Stimulated activated naive CD8-positive, alpha-beta T cell treated with anti-CD3 and anti-CD28 coated beads, Interleukin-15, Interleukin-2, amounts not matched to agents 100 ng/mL and 50 ng/mL, for 24 hours (primary cell): ENCODE measurements around the gene SS18L1.

Experiments used
- H3K27ac Mint-ChIP-seq: one replicate; pipeline ENCODE4 v1.8.0; 2021; ENCODE audit warnings: mild to moderate bottlenecking, mixed read lengths
- H3K27me3 Mint-ChIP-seq: one replicate; pipeline ENCODE4 v1.8.0; 2021; ENCODE audit warnings: mixed read lengths
- H3K36me3 Mint-ChIP-seq: one replicate; pipeline ENCODE4 v1.8.0; 2021; ENCODE audit warnings: low read depth, mixed read lengths
- H3K4me1 Mint-ChIP-seq: one replicate; pipeline ENCODE4 v1.8.0; 2021; ENCODE audit warnings: low read depth, mixed read lengths
- H3K4me3 Mint-ChIP-seq: one replicate; pipeline ENCODE4 v1.8.0; 2021; ENCODE audit warnings: mild to moderate bottlenecking, mixed read lengths
- H3K9me3 Mint-ChIP-seq: one replicate; pipeline ENCODE4 v1.8.0; 2021; ENCODE audit warnings: mixed read lengths

The SS18L1 gene

GRCh38 chr20:62117362-62117646 lies 26.3 kb upstream of the SS18L1 start:
- Mint-ChIP-seq H3K9me3 (peaks cover 8% of the 10 kb centered on the region), H3K4me3 (no peak overlapping the region), H3K27me3 (no peaks in the 10 kb centered on the region), H3K27ac (no peak overlapping the region), H3K4me1 (peaks cover 29% of the 10 kb centered on the region), H3K36me3 (peaks cover 10% of the 10 kb centered on the region)

DNA sequence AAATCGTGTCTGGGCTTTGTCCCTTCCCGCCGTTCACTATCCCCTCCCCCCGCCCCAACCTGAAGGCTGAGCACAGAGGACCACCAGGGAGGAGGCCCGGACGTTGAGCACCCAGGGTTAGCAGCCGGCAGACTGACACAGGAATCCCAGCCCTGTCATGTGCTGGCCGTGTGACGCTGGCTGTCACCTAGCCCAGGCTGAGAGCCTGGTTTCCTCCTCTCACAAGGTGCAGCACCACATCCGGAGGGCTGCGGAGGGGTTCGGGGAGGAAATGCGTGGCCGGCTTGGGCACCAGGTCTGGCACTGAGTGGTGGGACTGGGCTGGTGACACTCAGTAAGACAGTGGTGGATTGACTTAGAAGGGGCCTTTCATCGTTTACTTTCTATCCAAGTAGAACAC lies 25.9 kb upstream of the SS18L1 start:
- peaks cover 8% of the 10 kb centered on the region for H3K9me3 Mint-ChIP-seq
- no peaks in the 10 kb centered on the region for H3K27me3 Mint-ChIP-seq
- H3K4me3 Mint-ChIP-seq, result no peak overlapping the region
- H3K4me1 Mint-ChIP-seq, result peaks cover 29% of the 10 kb centered on the region
- H3K36me3 Mint-ChIP-seq, result peaks cover 7% of the 10 kb centered on the region
- no peak overlapping the region for H3K27ac Mint-ChIP-seq

DNA sequence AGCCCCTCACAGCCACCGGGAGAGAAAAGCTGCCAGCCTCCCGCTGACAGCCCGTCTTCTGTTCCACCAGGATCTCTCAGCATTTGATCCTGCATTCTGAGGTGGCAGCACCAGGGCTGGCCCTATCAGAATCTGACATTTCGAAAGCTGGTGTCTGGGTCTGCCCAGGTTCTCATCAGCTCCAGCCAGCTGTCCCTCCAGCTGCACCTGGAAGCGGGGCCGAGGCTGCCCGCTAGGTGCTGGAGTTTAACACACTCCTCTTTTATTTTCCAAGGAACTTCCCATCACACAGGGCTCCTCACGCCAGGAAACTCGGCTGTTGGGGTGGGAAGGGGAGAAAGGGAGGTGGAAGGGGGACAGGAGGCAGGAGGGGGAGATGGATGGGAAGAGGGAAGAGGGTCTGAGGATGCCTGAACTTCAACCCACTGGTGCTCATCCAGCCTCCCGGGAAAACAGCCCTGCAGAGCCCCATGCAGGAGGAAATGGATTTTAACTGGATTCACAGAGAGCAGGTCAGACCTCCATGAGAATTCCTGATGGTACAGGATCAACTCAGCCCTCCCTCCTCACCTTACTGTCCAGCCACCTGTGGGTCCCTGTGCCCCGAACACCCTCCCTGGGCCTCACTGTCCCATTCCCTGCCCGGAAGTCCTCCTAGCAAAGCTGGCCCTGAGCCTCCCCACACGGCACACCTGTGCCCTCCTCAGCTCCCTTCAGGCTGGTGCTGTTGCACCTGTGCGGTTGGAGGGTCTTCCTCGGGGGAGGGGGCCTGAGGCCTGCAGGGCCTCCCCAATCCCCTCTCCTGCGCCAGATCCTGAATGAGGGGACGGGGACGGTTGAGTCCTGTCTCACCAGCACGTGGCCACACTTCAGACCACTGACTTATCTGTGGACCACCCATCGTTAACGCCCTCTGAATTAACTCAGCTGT lies 25.2 kb upstream of the SS18L1 start:
- H3K27ac Mint-ChIP-seq, result no peak overlapping the region
- peaks cover 3% of the 10 kb centered on the region for H3K36me3 Mint-ChIP-seq
- peaks cover under 1% of the 10 kb centered on the region for H3K9me3 Mint-ChIP-seq

DNA sequence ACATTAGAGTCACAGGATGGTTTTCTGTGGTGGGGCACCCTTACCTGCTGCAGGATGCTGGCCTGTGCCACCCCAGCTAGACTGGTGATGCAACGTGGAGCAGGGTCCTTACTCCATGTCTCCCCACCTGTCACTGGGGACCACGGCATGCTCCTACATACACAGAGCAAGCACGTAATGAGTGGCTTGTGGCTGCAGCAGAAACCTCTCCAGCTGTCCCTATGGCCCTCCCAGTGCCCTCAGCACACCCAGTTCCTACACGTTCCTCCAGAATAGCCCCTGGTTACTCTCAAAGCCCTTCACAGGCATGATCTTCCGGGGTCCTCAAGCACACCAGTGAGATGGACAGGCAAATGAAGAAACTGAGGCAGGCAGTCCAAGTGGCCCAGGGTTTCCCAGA lies 24.5 kb upstream of the SS18L1 start:
- no peaks in the 10 kb centered on the region for H3K27me3 Mint-ChIP-seq
- H3K36me3 Mint-ChIP-seq, result peaks cover 4% of the 10 kb centered on the region
- H3K27ac Mint-ChIP-seq, result no peak overlapping the region
- no peak overlapping the region for H3K4me3 Mint-ChIP-seq
- H3K9me3 Mint-ChIP-seq, result no peaks in the 10 kb centered on the region
- peaks cover 38% of the 10 kb centered on the region for H3K4me1 Mint-ChIP-seq

More for the DNA sequence above, 25.2 kb upstream of the SS18L1 start:
- Mint-ChIP-seq H3K27me3 (no peaks in the 10 kb centered on the region), H3K4me3 (no peak overlapping the region), H3K4me1 (peaks cover 31% of the 10 kb centered on the region)

- Mint-ChIP-seq H3K27me3 (no peaks in the 10 kb centered on the region), H3K4me1 (peaks cover 43% of the 10 kb centered on the region), H3K4me3 (no peak overlapping the region), H3K9me3 (no peaks in the 10 kb centered on the region), H3K27ac (no peak overlapping the region), H3K36me3 (peaks cover 11% of the 10 kb centered on the region)
Observed at GRCh38 chr20:62119591-62120364, 23.8 kb upstream of the SS18L1 start.

DNA sequence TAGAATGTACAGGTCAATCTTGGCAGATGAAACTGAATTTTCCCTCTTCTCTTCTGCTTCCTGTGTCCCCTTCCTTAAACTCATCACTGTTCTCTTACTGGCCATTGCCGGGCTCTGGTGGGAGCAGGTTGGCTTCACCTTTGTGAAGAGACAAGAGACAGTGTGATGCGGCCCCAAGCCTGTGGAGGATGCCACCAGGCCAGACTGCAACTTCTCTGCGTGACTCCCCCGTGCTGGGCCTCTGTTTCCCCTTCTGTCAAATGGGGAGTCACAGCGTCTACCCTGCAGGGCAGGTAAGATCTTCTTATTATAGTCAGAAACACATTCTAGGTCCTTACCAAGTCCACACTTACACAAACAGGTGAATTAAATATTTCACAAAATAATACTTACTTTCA lies 23.2 kb upstream of the SS18L1 start:
- Mint-ChIP-seq H3K9me3 (no peaks in the 10 kb centered on the region), H3K36me3 (peaks cover 16% of the 10 kb centered on the region), H3K27me3 (no peaks in the 10 kb centered on the region), H3K27ac (peak overlapping the region; percentile 12), H3K4me3 (peak overlapping the region; percentile 2), H3K4me1 (peaks cover 46% of the 10 kb centered on the region)

- Mint-ChIP-seq H3K4me3 (peak overlapping the region; percentile 86), H3K27ac (peak overlapping the region; percentile 92), H3K4me1 (peaks cover 46% of the 10 kb centered on the region), H3K9me3 (no peaks in the 10 kb centered on the region), H3K27me3 (no peaks in the 10 kb centered on the region), H3K36me3 (peaks cover 19% of the 10 kb centered on the region)
Observed at GRCh38 chr20:62120990-62121775, 22.4 kb upstream of the SS18L1 start.

- Mint-ChIP-seq H3K27me3 (no peaks in the 10 kb centered on the region), H3K27ac (peak within 1 kb of the TSS; percentile 92), H3K36me3 (peaks cover 20% of the 10 kb centered on the region), H3K4me3 (peak within 1 kb of the TSS; percentile 86), H3K4me1 (peaks cover 44% of the 10 kb centered on the region), H3K9me3 (no peaks in the 10 kb centered on the region)
Observed at GRCh38 chr20:62121776-62122653, 21.6 kb upstream of the SS18L1 start, which contains the start of gene LSM14B. Gene LSM14B (plus strand): TSS chr20:62122475. CDS start chr20:62122667, 192 bp downstream.

DNA sequence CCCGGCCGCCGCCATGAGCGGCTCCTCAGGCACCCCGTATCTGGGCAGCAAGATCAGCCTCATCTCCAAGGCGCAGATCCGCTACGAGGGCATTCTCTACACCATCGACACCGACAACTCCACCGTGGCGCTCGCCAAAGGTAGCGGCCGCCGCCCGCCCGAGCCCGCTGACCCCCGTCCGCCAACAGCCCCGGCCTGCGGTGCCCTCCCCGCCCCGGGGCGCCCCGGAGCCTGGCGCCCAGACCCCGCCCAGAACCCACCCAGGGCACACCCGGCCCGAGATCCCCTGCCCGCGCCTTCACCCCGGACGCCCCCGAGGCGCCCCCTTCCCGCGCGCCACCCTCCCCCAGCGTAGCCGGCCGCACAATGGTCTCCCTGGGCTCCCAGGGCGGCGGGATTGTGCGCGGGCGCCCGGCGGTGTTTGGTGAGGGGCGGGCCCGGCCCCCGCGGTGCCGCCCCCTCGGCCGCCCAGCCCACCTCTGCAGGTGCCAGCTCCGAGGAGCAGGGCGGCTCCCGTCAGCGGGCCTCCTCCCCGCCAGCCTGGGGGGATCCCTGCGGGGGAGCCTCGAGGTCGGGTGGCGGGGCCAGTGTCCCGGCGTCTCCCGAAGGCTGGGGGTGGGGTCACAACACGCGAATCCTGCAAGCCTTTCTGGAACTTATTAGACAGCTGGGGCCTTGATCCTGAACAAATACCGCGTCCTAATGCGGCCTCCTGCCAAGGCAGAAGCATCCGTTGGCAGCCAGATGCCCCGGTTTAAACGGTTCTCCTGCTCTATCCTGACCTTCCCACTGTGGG lies 20.7 kb upstream of the SS18L1 start:
- Mint-ChIP-seq H3K27me3 (no peaks in the 10 kb centered on the region), H3K9me3 (no peaks in the 10 kb centered on the region), H3K4me3 (peak overlapping the region; percentile 85), H3K4me1 (peaks cover 36% of the 10 kb centered on the region), H3K27ac (peak overlapping the region; percentile 49), H3K36me3 (peaks cover 29% of the 10 kb centered on the region)

DNA sequence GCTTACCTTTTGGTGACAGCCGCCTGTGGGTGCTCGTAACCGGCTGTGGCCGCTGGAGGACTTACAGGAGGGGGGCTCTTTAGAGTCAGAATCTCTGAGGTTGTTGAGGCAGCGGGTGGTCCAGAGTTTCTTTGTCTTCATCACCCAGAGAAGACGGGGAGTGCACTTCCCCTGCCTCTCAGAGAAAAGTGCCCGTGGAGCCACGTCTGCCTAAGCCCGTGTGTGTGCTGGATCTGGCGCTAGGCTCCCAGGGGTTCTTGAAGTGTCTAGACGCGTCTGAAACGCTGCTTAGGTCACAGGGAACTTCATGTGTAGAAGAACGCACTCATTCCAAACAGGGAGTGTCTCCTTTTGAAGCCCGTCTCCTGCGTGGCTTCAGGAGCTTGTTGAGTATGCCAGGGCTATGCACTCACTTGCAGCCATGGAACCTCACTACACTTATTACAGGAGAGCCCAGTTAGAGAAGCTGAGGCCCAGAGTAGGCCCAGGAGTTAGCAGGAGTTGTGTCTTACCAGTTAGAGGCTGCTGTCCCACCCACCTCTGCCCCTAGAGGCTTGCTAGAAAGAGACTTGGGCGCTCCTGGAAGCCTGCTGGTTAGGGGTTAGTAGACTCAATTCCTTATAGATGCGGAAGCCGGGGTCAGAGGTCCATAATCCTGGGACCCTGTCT lies 20.0 kb upstream of the SS18L1 start:
- Mint-ChIP-seq H3K9me3 (no peaks in the 10 kb centered on the region), H3K4me1 (peaks cover 29% of the 10 kb centered on the region), H3K27ac (peak overlapping the region; percentile 49), H3K4me3 (peak overlapping the region; percentile 85), H3K27me3 (no peaks in the 10 kb centered on the region), H3K36me3 (peaks cover 36% of the 10 kb centered on the region)

GRCh38 chr20:62126141-62126540 lies 17.4 kb upstream of the SS18L1 start:
- Mint-ChIP-seq H3K4me1 (peaks cover 19% of the 10 kb centered on the region), H3K27me3 (no peaks in the 10 kb centered on the region), H3K9me3 (no peaks in the 10 kb centered on the region), H3K36me3 (peaks cover 51% of the 10 kb centered on the region), H3K27ac (no peak overlapping the region), H3K4me3 (no peak overlapping the region)

GRCh38 chr20:62127799-62128198 lies 15.8 kb upstream of the SS18L1 start:
- H3K27ac Mint-ChIP-seq, result no peak overlapping the region
- no peak overlapping the region for H3K4me3 Mint-ChIP-seq
- H3K27me3 Mint-ChIP-seq, result no peaks in the 10 kb centered on the region
- H3K36me3 Mint-ChIP-seq, result peaks cover 64% of the 10 kb centered on the region
- peaks cover 27% of the 10 kb centered on the region for H3K4me1 Mint-ChIP-seq
- H3K9me3 Mint-ChIP-seq, result no peaks in the 10 kb centered on the region

DNA sequence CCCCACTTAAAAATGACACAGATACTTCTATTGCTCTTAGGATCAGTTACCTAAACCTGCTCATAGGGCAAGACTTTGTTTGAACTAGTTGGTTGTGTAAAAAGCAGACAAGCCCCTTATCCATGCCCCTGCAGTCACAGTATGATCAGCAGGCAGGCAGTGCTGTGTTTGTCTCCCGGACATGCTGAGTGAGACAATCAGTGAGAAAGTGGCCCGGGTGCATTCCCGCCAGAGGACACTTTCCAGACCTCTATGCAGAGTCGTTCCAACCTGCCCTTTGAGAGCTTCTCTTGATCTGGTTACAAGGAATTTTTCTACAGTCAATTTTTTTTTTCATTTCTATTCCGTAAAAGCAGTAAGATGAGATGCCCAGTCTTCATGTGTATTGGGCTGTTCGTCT lies 15.1 kb upstream of the SS18L1 start:
- Mint-ChIP-seq H3K36me3 (peaks cover 65% of the 10 kb centered on the region), H3K27ac (no peak overlapping the region), H3K27me3 (no peaks in the 10 kb centered on the region), H3K9me3 (no peaks in the 10 kb centered on the region), H3K4me3 (no peak overlapping the region), H3K4me1 (peaks cover 28% of the 10 kb centered on the region)
